ENCODE data around the gene SH3PXD2A. TPM values are rescaled to one million over a fixed set of nuclear protein-coding genes. Genes with fewer than 3 reads are reported as not detected.
A peak's percentile ranks its signal among the peaks of the same experiment; 100 is the strongest.

Gene SH3PXD2A, protein sequence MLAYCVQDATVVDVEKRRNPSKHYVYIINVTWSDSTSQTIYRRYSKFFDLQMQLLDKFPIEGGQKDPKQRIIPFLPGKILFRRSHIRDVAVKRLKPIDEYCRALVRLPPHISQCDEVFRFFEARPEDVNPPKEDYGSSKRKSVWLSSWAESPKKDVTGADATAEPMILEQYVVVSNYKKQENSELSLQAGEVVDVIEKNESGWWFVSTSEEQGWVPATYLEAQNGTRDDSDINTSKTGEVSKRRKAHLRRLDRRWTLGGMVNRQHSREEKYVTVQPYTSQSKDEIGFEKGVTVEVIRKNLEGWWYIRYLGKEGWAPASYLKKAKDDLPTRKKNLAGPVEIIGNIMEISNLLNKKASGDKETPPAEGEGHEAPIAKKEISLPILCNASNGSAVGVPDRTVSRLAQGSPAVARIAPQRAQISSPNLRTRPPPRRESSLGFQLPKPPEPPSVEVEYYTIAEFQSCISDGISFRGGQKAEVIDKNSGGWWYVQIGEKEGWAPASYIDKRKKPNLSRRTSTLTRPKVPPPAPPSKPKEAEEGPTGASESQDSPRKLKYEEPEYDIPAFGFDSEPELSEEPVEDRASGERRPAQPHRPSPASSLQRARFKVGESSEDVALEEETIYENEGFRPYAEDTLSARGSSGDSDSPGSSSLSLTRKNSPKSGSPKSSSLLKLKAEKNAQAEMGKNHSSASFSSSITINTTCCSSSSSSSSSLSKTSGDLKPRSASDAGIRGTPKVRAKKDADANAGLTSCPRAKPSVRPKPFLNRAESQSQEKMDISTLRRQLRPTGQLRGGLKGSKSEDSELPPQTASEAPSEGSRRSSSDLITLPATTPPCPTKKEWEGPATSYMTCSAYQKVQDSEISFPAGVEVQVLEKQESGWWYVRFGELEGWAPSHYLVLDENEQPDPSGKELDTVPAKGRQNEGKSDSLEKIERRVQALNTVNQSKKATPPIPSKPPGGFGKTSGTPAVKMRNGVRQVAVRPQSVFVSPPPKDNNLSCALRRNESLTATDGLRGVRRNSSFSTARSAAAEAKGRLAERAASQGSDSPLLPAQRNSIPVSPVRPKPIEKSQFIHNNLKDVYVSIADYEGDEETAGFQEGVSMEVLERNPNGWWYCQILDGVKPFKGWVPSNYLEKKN
- total RNA-seq = 56.2 TPM

- H3K27me3 ChIP-seq = no peaks in the 10 kb centered on the region
- peak within 1 kb of the TSS; percentile 63 to 84 for H3K4me3 ChIP-seq
- H3K36me3 ChIP-seq = no peaks in the 10 kb centered on the region
- DNase-seq (ENCODE audit: extremely low spot score in 2 of 2) = no peak
- intact Hi-C loops (cut with DNase I) = loop anchor here (5.0 kb wide), 2 partner anchors 143 to 253 kb away; no protein-coding TSS in a partner anchor
- H3K4me1 ChIP-seq = peaks cover 55% of the 10 kb centered on the region
- peak within 1 kb of the TSS; percentile 84 for H3K27ac ChIP-seq
- no peaks in the 10 kb centered on the region for H3K9me3 ChIP-seq
- TF ChIP-seq, protein P1, sequence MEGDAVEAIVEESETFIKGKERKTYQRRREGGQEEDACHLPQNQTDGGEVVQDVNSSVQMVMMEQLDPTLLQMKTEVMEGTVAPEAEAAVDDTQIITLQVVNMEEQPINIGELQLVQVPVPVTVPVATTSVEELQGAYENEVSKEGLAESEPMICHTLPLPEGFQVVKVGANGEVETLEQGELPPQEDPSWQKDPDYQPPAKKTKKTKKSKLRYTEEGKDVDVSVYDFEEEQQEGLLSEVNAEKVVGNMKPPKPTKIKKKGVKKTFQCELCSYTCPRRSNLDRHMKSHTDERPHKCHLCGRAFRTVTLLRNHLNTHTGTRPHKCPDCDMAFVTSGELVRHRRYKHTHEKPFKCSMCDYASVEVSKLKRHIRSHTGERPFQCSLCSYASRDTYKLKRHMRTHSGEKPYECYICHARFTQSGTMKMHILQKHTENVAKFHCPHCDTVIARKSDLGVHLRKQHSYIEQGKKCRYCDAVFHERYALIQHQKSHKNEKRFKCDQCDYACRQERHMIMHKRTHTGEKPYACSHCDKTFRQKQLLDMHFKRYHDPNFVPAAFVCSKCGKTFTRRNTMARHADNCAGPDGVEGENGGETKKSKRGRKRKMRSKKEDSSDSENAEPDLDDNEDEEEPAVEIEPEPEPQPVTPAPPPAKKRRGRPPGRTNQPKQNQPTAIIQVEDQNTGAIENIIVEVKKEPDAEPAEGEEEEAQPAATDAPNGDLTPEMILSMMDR (IDR thresholded peaks at IDR 0.05) = no peak
- peak in 1 of 2 donors; percentile 39 for TF ChIP-seq POLR2A (IDR thresholded peaks at IDR 0.05)
These were observed at the start of gene SH3PXD2A for GRCh38 chr10:103855424-103855823. Gene SH3PXD2A, minus strand, starts transcription at chr10:103855576. Its CDS starts 310 bp downstream, at chr10:103855266.

GRCh38 chr10:103901299-103901698, 45.9 kb upstream of the SH3PXD2A start:
- Histone ChIP-seq H3K4me3 (no peak overlapping the region), H3K4me1 (peaks cover 17% of the 10 kb centered on the region), H3K27ac (peak overlapping the region; percentile 7), H3K36me3 (peaks cover 0 to 41% of the 10 kb centered on the region in 2 donors), H3K27me3 (no peaks in the 10 kb centered on the region), H3K9me3 (no peaks in the 10 kb centered on the region)
- TF ChIP-seq, protein P1 (IDR thresholded peaks at IDR 0.05) = no peak
- TF ChIP-seq POLR2AphosphoS5 (IDR thresholded peaks at IDR 0.05; ENCODE audit: insufficient read depth in 1 of 2, low read depth in 1 of 2) (no peak), POLR2A (IDR thresholded peaks at IDR 0.05) (no peak)
- DNase-seq (ENCODE audit: extremely low spot score in 2 of 2) = peak in 1 of 2 donors; percentile 5
- intact Hi-C loops (cut with DNase I) = no loop called here

DNA sequence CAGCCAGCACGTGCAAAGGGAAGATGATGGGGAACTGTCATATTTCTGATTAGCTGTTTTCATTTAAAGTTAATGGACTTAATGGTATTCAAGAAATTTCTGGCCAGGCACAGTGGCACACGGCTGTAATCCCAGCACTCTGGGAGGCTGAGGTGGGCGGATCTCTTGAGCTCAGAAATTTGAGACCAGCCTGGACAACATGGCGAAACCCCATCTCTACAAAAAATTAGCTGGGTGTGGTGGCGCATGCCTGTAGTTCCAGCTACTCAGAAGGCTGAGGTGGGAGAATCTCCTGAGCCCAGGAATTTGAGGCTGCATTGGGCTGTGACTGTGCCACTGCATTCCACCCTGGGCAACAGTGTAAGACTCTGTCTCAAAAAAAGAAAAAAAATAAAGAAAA, 43.9 kb upstream of the SH3PXD2A start:
- intact Hi-C loops (cut with DNase I) = no loop called here
- Histone ChIP-seq H3K27me3 (no peaks in the 10 kb centered on the region), H3K36me3 (peaks cover 0 to 32% of the 10 kb centered on the region in 2 donors), H3K9me3 (no peaks in the 10 kb centered on the region), H3K4me3 (no peak overlapping the region), H3K4me1 (peaks cover 36% of the 10 kb centered on the region), H3K27ac (no peak overlapping the region)
- TF ChIP-seq, protein P1 (IDR thresholded peaks at IDR 0.05) = no peak
- TF ChIP-seq POLR2AphosphoS5 (IDR thresholded peaks at IDR 0.05; ENCODE audit: insufficient read depth in 1 of 2, low read depth in 1 of 2) = no peak
- TF ChIP-seq POLR2A (IDR thresholded peaks at IDR 0.05) = no peak
- DNase-seq (ENCODE audit: extremely low spot score in 2 of 2) = no peak

GRCh38 chr10:103897241-103897774, 41.9 kb upstream of the SH3PXD2A start:
- H3K27me3 ChIP-seq = no peaks in the 10 kb centered on the region
- H3K4me1 ChIP-seq = peaks cover 56% of the 10 kb centered on the region
- peaks cover 0 to 24% of the 10 kb centered on the region in 2 donors for H3K36me3 ChIP-seq
- H3K27ac ChIP-seq = peak overlapping the region; percentile 79
- intact Hi-C loops (cut with DNase I) = no loop called here
- DNase-seq (ENCODE audit: extremely low spot score in 2 of 2) = peak in 1 of 2 donors; percentile 76
- H3K4me3 ChIP-seq = no peak overlapping the region
- H3K9me3 ChIP-seq = no peaks in the 10 kb centered on the region
- no peak for TF ChIP-seq POLR2AphosphoS5 (IDR thresholded peaks at IDR 0.05; ENCODE audit: insufficient read depth in 1 of 2, low read depth in 1 of 2)
- TF ChIP-seq, protein P1 (IDR thresholded peaks at IDR 0.05) = no peak
- TF ChIP-seq POLR2A (IDR thresholded peaks at IDR 0.05) = no peak
